ENCODE results near the gene NEURL1.

- TF ChIP-seq RFX5 (IDR thresholded peaks at IDR 0.05; ENCODE audit: low read depth, low read length) (no peak), CTCF (IDR thresholded peaks at IDR 0.05 in 2 of 3, conservative IDR thresholded peaks at IDR 0.05 in 1 of 3; ENCODE audit: control insufficient read depth in 2 of 3, extremely low read depth in 1 of 3, insufficient read depth in 1 of 3, low read depth in 3 of 3, low read length in 3 of 3) (no peak), PAX5 (IDR thresholded peaks at IDR 0.05; ENCODE audit: borderline replicate concordance, low read depth, low read length) (no peak)
These were observed 82.0 kb downstream of the NEURL1 start for GRCh38 chr10:103575416-103576075.

All from GM12878 (cell line).